ENCODE measurements around the gene ZDHHC1.

The ZDHHC1 gene

GRCh38 chr16:67442581-67443255 is 26.4 kb upstream of the ZDHHC1 start:
- ATAC-seq (no peak), DNase-seq (ENCODE audit: low spot score in 2 of 2) (no peak)
- Mint-ChIP-seq H3K4me1 (peaks cover 28% of the 10 kb centered on the region), H3K36me3 (peaks cover 31% of the 10 kb centered on the region), H3K9me3 (no peaks in the 10 kb centered on the region), H3K4me3 (no peak overlapping the region), H3K27ac (no peak overlapping the region)

- ATAC-seq: no peak
- no peak overlapping the region for H3K4me3 Mint-ChIP-seq
- H3K27ac Mint-ChIP-seq: peak overlapping the region; percentile 63
- H3K36me3 Mint-ChIP-seq: peaks cover 35% of the 10 kb centered on the region
- peaks cover 31% of the 10 kb centered on the region for H3K4me1 Mint-ChIP-seq
- no peak for DNase-seq (ENCODE audit: low spot score in 2 of 2)
- H3K9me3 Mint-ChIP-seq: no peaks in the 10 kb centered on the region
These were observed 25.6 kb upstream of the ZDHHC1 start for GRCh38 chr16:67441907-67442306.

GRCh38 chr16:67441271-67441753 is 25.0 kb upstream of the ZDHHC1 start:
- H3K4me3 Mint-ChIP-seq: no peak overlapping the region
- H3K36me3 Mint-ChIP-seq: peaks cover 35% of the 10 kb centered on the region
- H3K9me3 Mint-ChIP-seq: no peaks in the 10 kb centered on the region
- ATAC-seq: no peak
- DNase-seq (ENCODE audit: low spot score in 2 of 2): no peak
- peaks cover 28% of the 10 kb centered on the region for H3K4me1 Mint-ChIP-seq
- H3K27ac Mint-ChIP-seq: peak overlapping the region; percentile 63

GRCh38 chr16:67438824-67439393 is 22.6 kb upstream of the ZDHHC1 start:
- H3K36me3 Mint-ChIP-seq: peaks cover 33% of the 10 kb centered on the region

GRCh38 chr16:67438098-67438791 is 22.0 kb upstream of the ZDHHC1 start:
- ATAC-seq: no peak
- Mint-ChIP-seq H3K4me3 (peak overlapping the region; percentile 34), H3K36me3 (peaks cover 31% of the 10 kb centered on the region), H3K27ac (peak overlapping the region; percentile 88), H3K4me1 (peaks cover 26% of the 10 kb centered on the region), H3K9me3 (no peaks in the 10 kb centered on the region)
- no peak for DNase-seq (ENCODE audit: low spot score in 2 of 2)

More at GRCh38 chr16:67438824-67439393, 22.6 kb upstream of the ZDHHC1 start:
- ATAC-seq: no peak
- DNase-seq (ENCODE audit: low spot score in 2 of 2): no peak
- Mint-ChIP-seq H3K4me3 (no peak overlapping the region), H3K4me1 (peaks cover 26% of the 10 kb centered on the region), H3K27ac (peak overlapping the region; percentile 88), H3K9me3 (no peaks in the 10 kb centered on the region)

GRCh38 chr16:67437513-67437912 is 21.2 kb upstream of the ZDHHC1 start:
- peak in 1 of 2 donors; percentile 68 for DNase-seq (ENCODE audit: low spot score in 2 of 2)
- Mint-ChIP-seq H3K36me3 (peaks cover 31% of the 10 kb centered on the region), H3K4me1 (peaks cover 26% of the 10 kb centered on the region), H3K27ac (peak overlapping the region; percentile 88), H3K4me3 (peak overlapping the region; percentile 34), H3K9me3 (no peaks in the 10 kb centered on the region)
- ATAC-seq: peak; percentile 89

- peak overlapping the region; percentile 88 for H3K27ac Mint-ChIP-seq
- H3K9me3 Mint-ChIP-seq: no peaks in the 10 kb centered on the region
- no peak for ATAC-seq
- H3K4me3 Mint-ChIP-seq: no peak overlapping the region
- H3K36me3 Mint-ChIP-seq: peaks cover 28% of the 10 kb centered on the region
- DNase-seq (ENCODE audit: low spot score in 2 of 2): no peak
- peaks cover 26% of the 10 kb centered on the region for H3K4me1 Mint-ChIP-seq
These were observed 20.4 kb upstream of the ZDHHC1 start for GRCh38 chr16:67436640-67437193.

GRCh38 chr16:67435758-67436164 is 19.5 kb upstream of the ZDHHC1 start:
- Mint-ChIP-seq H3K36me3 (peaks cover 25% of the 10 kb centered on the region), H3K4me3 (no peak overlapping the region), H3K27ac (no peak overlapping the region), H3K9me3 (no peaks in the 10 kb centered on the region), H3K4me1 (peaks cover 26% of the 10 kb centered on the region)
- ATAC-seq: no peak
- no peak for DNase-seq (ENCODE audit: low spot score in 2 of 2)

GRCh38 chr16:67433131-67433719 is 16.9 kb upstream of the ZDHHC1 start:
- peak overlapping the region; percentile 24 for H3K27ac Mint-ChIP-seq
- H3K4me3 Mint-ChIP-seq: no peak overlapping the region
- peaks cover 25% of the 10 kb centered on the region for H3K4me1 Mint-ChIP-seq
- DNase-seq (ENCODE audit: low spot score in 2 of 2) (no peak), ATAC-seq (no peak)
- H3K9me3 Mint-ChIP-seq: no peaks in the 10 kb centered on the region
- H3K36me3 Mint-ChIP-seq: peaks cover 10% of the 10 kb centered on the region

GRCh38 chr16:67432506-67432890 is 16.2 kb upstream of the ZDHHC1 start:
- Mint-ChIP-seq H3K9me3 (no peaks in the 10 kb centered on the region), H3K27ac (peak overlapping the region; percentile 32), H3K4me3 (no peak overlapping the region), H3K36me3 (peaks cover 2% of the 10 kb centered on the region), H3K4me1 (peaks cover 20% of the 10 kb centered on the region)
- ATAC-seq (no peak), DNase-seq (ENCODE audit: low spot score in 2 of 2) (no peak)

- H3K9me3 Mint-ChIP-seq: no peaks in the 10 kb centered on the region
- peak overlapping the region; percentile 32 for H3K27ac Mint-ChIP-seq
- H3K36me3 Mint-ChIP-seq: no peaks in the 10 kb centered on the region
- H3K4me3 Mint-ChIP-seq: peak overlapping the region; percentile 26
- peaks cover 14% of the 10 kb centered on the region for H3K4me1 Mint-ChIP-seq
- DNase-seq (ENCODE audit: low spot score in 2 of 2) (no peak), ATAC-seq (no peak)
These were observed 15.7 kb upstream of the ZDHHC1 start for GRCh38 chr16:67431775-67432505.

- Mint-ChIP-seq H3K4me1 (peaks cover 11% of the 10 kb centered on the region), H3K27ac (no peak within 1 kb of the TSS)
These were observed 14.9 kb upstream of the ZDHHC1 start, which contains the start of gene HSD11B2 for GRCh38 chr16:67430977-67431774. Gene HSD11B2, plus strand, starts transcription at chr16:67431121. Its CDS starts 128 bp downstream, at chr16:67431249.

GRCh38 chr16:67430504-67430976 is 14.3 kb upstream of the ZDHHC1 start:
- ATAC-seq (peak; percentile 47), DNase-seq (ENCODE audit: low spot score in 2 of 2) (peak in 1 of 2 donors; percentile 65)
- Mint-ChIP-seq H3K27ac (no peak overlapping the region), H3K4me1 (peaks cover 11% of the 10 kb centered on the region), H3K4me3 (peak overlapping the region; percentile 75), H3K36me3 (no peaks in the 10 kb centered on the region), H3K9me3 (no peaks in the 10 kb centered on the region)

More at GRCh38 chr16:67430977-67431774, 14.9 kb upstream of the ZDHHC1 start, which contains the start of gene HSD11B2:
- ATAC-seq (peak; percentile 61), DNase-seq (ENCODE audit: low spot score in 2 of 2) (peak in 1 of 2 donors; percentile 61)
- peak within 1 kb of the TSS; percentile 75 for H3K4me3 Mint-ChIP-seq
- H3K9me3 Mint-ChIP-seq: no peaks in the 10 kb centered on the region
- no peaks in the 10 kb centered on the region for H3K36me3 Mint-ChIP-seq
